Measurements from ENCODE around the gene LYG1. TPM values are rescaled to one million over a fixed set of nuclear protein-coding genes. Genes with fewer than 3 reads are reported as not detected.
"Not testable (repeated sequence)": the region's sequence is repeated elsewhere in the genome, so short reads cannot be mapped to it uniquely, and the experiment has no call there.

The LYG1 gene
- 1 to 10 TPM in 1 of 2 donors, under 1 TPM in 1; 0.34 to 3.1 TPM for polyA plus RNA-seq

- not testable (repeated sequence) for H3K4me1 ChIP-seq (ENCODE audit: control insufficient read depth in 2 of 2, insufficient read depth in 2 of 2, low read length in 1 of 2)
These were observed at the start of gene LYG1 for GRCh38 chr2:99301097-99301496. TSS of gene LYG1 (minus strand) at chr2:99301197. CDS start at chr2:99295670, 5,527 bp downstream.

DNA sequence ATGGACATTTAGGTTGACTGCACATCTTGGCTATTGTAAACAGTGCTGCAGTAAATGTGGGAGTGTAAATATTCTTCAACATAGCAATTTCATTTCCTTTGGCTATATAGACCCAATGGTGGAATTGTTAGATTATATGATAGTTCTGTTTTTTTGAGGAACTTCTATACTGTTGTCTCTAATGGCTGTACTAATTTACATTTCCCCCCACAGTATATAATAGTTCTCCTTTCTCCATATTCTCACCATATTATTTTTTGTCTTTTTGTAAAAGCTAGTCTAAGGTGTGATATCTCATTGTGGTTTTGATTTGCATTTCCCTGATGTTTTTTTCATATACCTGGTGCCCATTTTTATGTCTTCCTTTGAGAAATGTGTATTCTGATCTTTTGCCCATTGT is 49.2 kb upstream of the LYG1 start:
- no peaks in the 10 kb centered on the region for H3K27me3 ChIP-seq (ENCODE audit: control insufficient read depth in 1 of 2, insufficient read depth in 2 of 2, low read length in 2 of 2)
- H3K4me3 ChIP-seq (ENCODE audit: low read depth in 1 of 2, low read length in 2 of 2): no peak overlapping the region
- H3K27ac ChIP-seq (ENCODE audit: low read depth in 2 of 2, low read length in 1 of 2): no peak overlapping the region
- H3K36me3 ChIP-seq (ENCODE audit: control insufficient read depth in 2 of 2, insufficient read depth in 2 of 2, low read length in 1 of 2): no peaks in the 10 kb centered on the region
- H3K9me3 ChIP-seq (ENCODE audit: control insufficient read depth in 2 of 2, insufficient read depth in 1 of 2, low read depth in 1 of 2, low read length in 1 of 2): no peaks in the 10 kb centered on the region
- H3K4me1 ChIP-seq (ENCODE audit: control insufficient read depth in 2 of 2, insufficient read depth in 2 of 2, low read length in 1 of 2): no peaks in the 10 kb centered on the region

More at GRCh38 chr2:99301097-99301496, at the start of gene LYG1:
- H3K4me3 ChIP-seq (ENCODE audit: low read depth in 1 of 2, low read length in 2 of 2); H3K9me3 ChIP-seq (ENCODE audit: control insufficient read depth in 2 of 2, insufficient read depth in 1 of 2, low read depth in 1 of 2, low read length in 1 of 2); H3K27ac ChIP-seq (ENCODE audit: low read depth in 2 of 2, low read length in 1 of 2); H3K36me3 ChIP-seq (ENCODE audit: control insufficient read depth in 2 of 2, insufficient read depth in 2 of 2, low read length in 1 of 2); H3K27me3 ChIP-seq (ENCODE audit: control insufficient read depth in 1 of 2, insufficient read depth in 2 of 2, low read length in 2 of 2): not testable (repeated sequence)
- 83 to 84% methylated on average over 2 of the region's 2 CpGs for WGBS, 2 donors

GRCh38 chr2:99348173-99348572 is 47.2 kb upstream of the LYG1 start:
- 83% methylated on average over 3 of the region's 3 CpGs for WGBS, 2 donors
- Histone ChIP-seq H3K36me3 (ENCODE audit: control insufficient read depth in 2 of 2, insufficient read depth in 2 of 2, low read length in 1 of 2) (no peaks in the 10 kb centered on the region), H3K27me3 (ENCODE audit: control insufficient read depth in 1 of 2, insufficient read depth in 2 of 2, low read length in 2 of 2) (no peaks in the 10 kb centered on the region), H3K4me3 (ENCODE audit: low read depth in 1 of 2, low read length in 2 of 2) (no peak overlapping the region), H3K4me1 (ENCODE audit: control insufficient read depth in 2 of 2, insufficient read depth in 2 of 2, low read length in 1 of 2) (no peaks in the 10 kb centered on the region), H3K9me3 (ENCODE audit: control insufficient read depth in 2 of 2, insufficient read depth in 1 of 2, low read depth in 1 of 2, low read length in 1 of 2) (no peaks in the 10 kb centered on the region), H3K27ac (ENCODE audit: low read depth in 2 of 2, low read length in 1 of 2) (no peak overlapping the region)

- no peak overlapping the region for H3K4me3 ChIP-seq (ENCODE audit: low read depth in 1 of 2, low read length in 2 of 2)
- no peaks in the 10 kb centered on the region for H3K27me3 ChIP-seq (ENCODE audit: control insufficient read depth in 1 of 2, insufficient read depth in 2 of 2, low read length in 2 of 2)
- no peaks in the 10 kb centered on the region for H3K4me1 ChIP-seq (ENCODE audit: control insufficient read depth in 2 of 2, insufficient read depth in 2 of 2, low read length in 1 of 2)
- H3K27ac ChIP-seq (ENCODE audit: low read depth in 2 of 2, low read length in 1 of 2): no peak overlapping the region
- H3K9me3 ChIP-seq (ENCODE audit: control insufficient read depth in 2 of 2, insufficient read depth in 1 of 2, low read depth in 1 of 2, low read length in 1 of 2): no peaks in the 10 kb centered on the region
- H3K36me3 ChIP-seq (ENCODE audit: control insufficient read depth in 2 of 2, insufficient read depth in 2 of 2, low read length in 1 of 2): no peaks in the 10 kb centered on the region
These were observed 45.2 kb upstream of the LYG1 start for GRCh38 chr2:99346218-99346617.

DNA sequence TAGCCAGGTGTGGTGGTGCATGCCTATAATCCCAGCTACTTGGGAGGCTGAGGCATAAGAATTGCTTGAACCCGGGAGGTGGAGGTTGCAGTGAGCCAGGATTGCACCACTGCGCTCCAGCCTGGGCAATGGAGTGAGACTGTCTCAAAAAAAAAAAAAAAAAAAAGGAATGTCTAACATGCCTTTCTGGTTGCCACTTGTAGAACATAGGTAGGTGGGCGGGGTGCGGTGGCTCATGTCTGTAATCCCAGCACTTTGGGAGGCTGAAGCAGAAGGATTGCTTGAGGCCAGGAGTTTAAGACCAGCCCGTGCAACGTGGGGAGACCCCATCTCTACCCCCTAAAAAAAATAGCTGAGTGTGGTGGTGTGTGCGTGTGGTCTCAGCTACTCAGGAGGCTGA is 44.4 kb upstream of the LYG1 start:
- H3K4me3 ChIP-seq (ENCODE audit: low read depth in 1 of 2, low read length in 2 of 2); H3K4me1 ChIP-seq (ENCODE audit: control insufficient read depth in 2 of 2, insufficient read depth in 2 of 2, low read length in 1 of 2); H3K27me3 ChIP-seq (ENCODE audit: control insufficient read depth in 1 of 2, insufficient read depth in 2 of 2, low read length in 2 of 2); H3K27ac ChIP-seq (ENCODE audit: low read depth in 2 of 2, low read length in 1 of 2); H3K9me3 ChIP-seq (ENCODE audit: control insufficient read depth in 2 of 2, insufficient read depth in 1 of 2, low read depth in 1 of 2, low read length in 1 of 2); H3K36me3 ChIP-seq (ENCODE audit: control insufficient read depth in 2 of 2, insufficient read depth in 2 of 2, low read length in 1 of 2): not testable (repeated sequence)
- WGBS, 2 donors: 96 to 97% methylated on average over 7 of the region's 7 CpGs

DNA sequence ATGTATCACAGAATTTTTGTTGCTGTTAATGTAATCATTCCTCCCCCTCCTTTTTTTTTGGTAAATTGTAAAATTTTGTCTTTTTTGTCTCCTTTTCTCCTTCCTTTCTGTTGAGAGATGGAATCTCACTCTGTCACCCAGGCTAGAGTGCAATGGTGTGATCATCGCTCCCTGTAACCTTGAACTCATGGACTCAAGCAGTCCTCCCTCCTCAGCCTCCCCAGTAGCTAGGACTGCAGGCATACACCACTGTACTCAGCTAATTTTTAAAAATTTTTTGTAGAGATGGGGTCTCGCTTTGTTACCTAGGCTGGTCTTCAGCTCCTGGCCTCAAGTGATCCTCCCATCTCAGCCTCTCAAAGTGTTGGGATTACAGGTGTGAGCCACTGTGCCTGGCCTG is 41.5 kb upstream of the LYG1 start:
- Histone ChIP-seq H3K36me3 (ENCODE audit: control insufficient read depth in 2 of 2, insufficient read depth in 2 of 2, low read length in 1 of 2) (no peaks in the 10 kb centered on the region), H3K4me1 (ENCODE audit: control insufficient read depth in 2 of 2, insufficient read depth in 2 of 2, low read length in 1 of 2) (peaks cover 0 to 2% of the 10 kb centered on the region in 2 donors), H3K27ac (ENCODE audit: low read depth in 2 of 2, low read length in 1 of 2) (no peak overlapping the region), H3K9me3 (ENCODE audit: control insufficient read depth in 2 of 2, insufficient read depth in 1 of 2, low read depth in 1 of 2, low read length in 1 of 2) (no peaks in the 10 kb centered on the region), H3K4me3 (ENCODE audit: low read depth in 1 of 2, low read length in 2 of 2) (no peak overlapping the region), H3K27me3 (ENCODE audit: control insufficient read depth in 1 of 2, insufficient read depth in 2 of 2, low read length in 2 of 2) (no peaks in the 10 kb centered on the region)
- WGBS, 2 donors: 95 to 98% methylated on average over 2 of the region's 2 CpGs

- 83 to 84% methylated on average over 8 of the region's 8 CpGs for WGBS, 2 donors
- Histone ChIP-seq H3K4me3 (ENCODE audit: low read depth in 1 of 2, low read length in 2 of 2) (no peak overlapping the region), H3K4me1 (ENCODE audit: control insufficient read depth in 2 of 2, insufficient read depth in 2 of 2, low read length in 1 of 2) (peaks cover 0 to 2% of the 10 kb centered on the region in 2 donors), H3K36me3 (ENCODE audit: control insufficient read depth in 2 of 2, insufficient read depth in 2 of 2, low read length in 1 of 2) (no peaks in the 10 kb centered on the region), H3K27ac (ENCODE audit: low read depth in 2 of 2, low read length in 1 of 2) (no peak overlapping the region), H3K27me3 (ENCODE audit: control insufficient read depth in 1 of 2, insufficient read depth in 2 of 2, low read length in 2 of 2) (no peaks in the 10 kb centered on the region), H3K9me3 (ENCODE audit: control insufficient read depth in 2 of 2, insufficient read depth in 1 of 2, low read depth in 1 of 2, low read length in 1 of 2) (no peaks in the 10 kb centered on the region)
These were observed 39.8 kb upstream of the LYG1 start for GRCh38 chr2:99340669-99341236.

DNA sequence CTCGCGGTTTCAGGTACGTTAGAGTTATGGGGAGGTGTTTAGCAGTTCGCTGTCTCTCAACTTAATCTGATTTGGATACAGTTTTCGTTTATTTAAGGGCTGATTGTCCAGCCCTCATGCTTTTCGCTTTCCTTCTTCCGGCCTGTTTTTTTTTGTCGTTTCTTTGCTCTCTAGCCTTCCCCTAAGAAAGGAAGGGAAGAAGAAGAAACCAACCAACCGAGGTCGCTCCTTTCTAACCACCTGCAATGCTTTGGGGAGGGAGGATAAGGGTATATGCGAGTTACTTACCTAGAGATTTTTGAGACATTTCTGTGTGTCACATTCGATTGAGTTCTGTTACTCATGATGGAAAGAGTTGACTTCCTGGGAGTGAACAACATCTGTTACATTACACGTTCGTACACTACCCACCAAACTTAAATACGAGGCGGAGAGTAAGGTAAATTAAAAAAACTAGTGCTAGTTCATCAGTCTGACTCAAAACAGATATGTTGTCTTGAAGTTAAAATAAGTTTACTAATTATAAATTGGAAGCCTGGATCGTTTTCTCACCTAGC is 37.1 kb upstream of the LYG1 start:
- Histone ChIP-seq H3K36me3 (ENCODE audit: control insufficient read depth in 2 of 2, insufficient read depth in 2 of 2, low read length in 1 of 2) (no peaks in the 10 kb centered on the region), H3K4me3 (ENCODE audit: low read depth in 1 of 2, low read length in 2 of 2) (peak overlapping the region; percentile 64 to 80), H3K9me3 (ENCODE audit: control insufficient read depth in 2 of 2, insufficient read depth in 1 of 2, low read depth in 1 of 2, low read length in 1 of 2) (no peaks in the 10 kb centered on the region), H3K27me3 (ENCODE audit: control insufficient read depth in 1 of 2, insufficient read depth in 2 of 2, low read length in 2 of 2) (no peaks in the 10 kb centered on the region), H3K4me1 (ENCODE audit: control insufficient read depth in 2 of 2, insufficient read depth in 2 of 2, low read length in 1 of 2) (peaks cover 0 to 5% of the 10 kb centered on the region in 2 donors), H3K27ac (ENCODE audit: low read depth in 2 of 2, low read length in 1 of 2) (peak overlapping the region; percentile 96 to 98)
- 2% methylated on average over 17 of the region's 17 CpGs for WGBS, 2 donors

DNA sequence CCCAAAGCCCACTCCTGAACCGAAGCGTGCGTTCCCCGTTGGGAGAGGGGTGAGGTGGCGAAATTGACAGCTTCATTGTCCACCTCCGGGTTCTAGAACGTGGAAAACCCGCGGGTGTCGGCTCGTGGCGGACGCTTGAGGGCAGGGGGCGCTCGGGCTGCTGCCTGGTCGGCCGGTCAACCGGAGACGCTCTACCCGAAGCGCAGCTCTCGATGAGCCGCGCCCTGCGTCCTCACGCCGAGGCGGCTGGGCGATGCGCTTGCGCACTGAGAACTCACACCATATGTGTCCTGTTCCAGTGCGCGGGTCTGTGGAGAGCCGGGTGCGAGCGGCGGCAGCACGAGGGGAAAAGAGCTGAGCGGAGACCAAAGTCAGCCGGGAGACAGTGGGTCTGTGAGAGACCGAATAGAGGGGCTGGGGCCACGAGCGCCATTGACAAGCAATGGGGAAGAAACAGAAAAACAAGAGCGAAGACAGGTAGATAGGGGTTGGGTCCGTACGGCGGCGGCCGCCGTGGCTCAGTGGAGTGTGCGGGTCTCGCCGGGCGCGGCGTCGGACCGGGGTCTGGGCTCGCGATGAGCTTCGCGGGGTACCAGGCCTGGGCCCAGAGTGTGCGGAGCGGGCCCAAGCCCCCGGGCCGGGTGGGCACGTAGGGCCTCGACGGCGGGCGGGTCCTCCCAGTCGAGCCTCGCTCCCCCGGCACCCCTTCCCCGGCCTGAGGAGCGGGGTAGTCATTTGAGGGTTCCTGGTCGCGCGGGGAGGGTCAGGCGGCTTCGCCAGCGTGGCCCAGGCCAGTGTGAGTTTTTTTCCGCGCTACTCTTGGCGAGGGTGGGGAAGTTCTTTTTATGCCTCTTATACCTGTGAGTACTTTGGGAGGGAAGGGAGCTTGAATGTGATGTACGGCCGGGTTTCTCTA is 36.4 kb upstream of the LYG1 start, which contains the start of gene EIF5B:
EIF5B (plus strand) TSS at position 277 of the 916 bp plus-strand sequence; CDS start at position 443, 166 bp downstream.
- peak within 1 kb of the TSS; percentile 96 to 99 for H3K27ac ChIP-seq (ENCODE audit: low read depth in 2 of 2, low read length in 1 of 2)
- H3K4me1 ChIP-seq (ENCODE audit: control insufficient read depth in 2 of 2, insufficient read depth in 2 of 2, low read length in 1 of 2): peaks cover 0 to 5% of the 10 kb centered on the region in 2 donors
- no peaks in the 10 kb centered on the region for H3K36me3 ChIP-seq (ENCODE audit: control insufficient read depth in 2 of 2, insufficient read depth in 2 of 2, low read length in 1 of 2)
- peak within 1 kb of the TSS; percentile 64 to 80 for H3K4me3 ChIP-seq (ENCODE audit: low read depth in 1 of 2, low read length in 2 of 2)
- H3K27me3 ChIP-seq (ENCODE audit: control insufficient read depth in 1 of 2, insufficient read depth in 2 of 2, low read length in 2 of 2): no peaks in the 10 kb centered on the region
- 0% methylated on average over 84 to 87 of the region's 87 CpGs for WGBS, 2 donors
- no peaks in the 10 kb centered on the region for H3K9me3 ChIP-seq (ENCODE audit: control insufficient read depth in 2 of 2, insufficient read depth in 1 of 2, low read depth in 1 of 2, low read length in 1 of 2)
